ENCODE data around the gene PDE5A.
A peak's percentile ranks its signal among the peaks of the same experiment; 100 is the strongest.

PDE5A gene

GRCh38 chr4:119628281-119629141 lies at the start of gene PDE5A (continued):
- peak; percentile 62; the same call in 1 of the 2 replicates for TF ChIP-seq HIC1 (tag by site-specific recombination; IDR thresholded peaks at IDR 0.05)
- no peak for TF ChIP-seq ZNF560 (tag by site-specific recombination; IDR thresholded peaks at IDR 0.05; ENCODE audit: borderline replicate concordance)
- TF ChIP-seq, protein P1, sequence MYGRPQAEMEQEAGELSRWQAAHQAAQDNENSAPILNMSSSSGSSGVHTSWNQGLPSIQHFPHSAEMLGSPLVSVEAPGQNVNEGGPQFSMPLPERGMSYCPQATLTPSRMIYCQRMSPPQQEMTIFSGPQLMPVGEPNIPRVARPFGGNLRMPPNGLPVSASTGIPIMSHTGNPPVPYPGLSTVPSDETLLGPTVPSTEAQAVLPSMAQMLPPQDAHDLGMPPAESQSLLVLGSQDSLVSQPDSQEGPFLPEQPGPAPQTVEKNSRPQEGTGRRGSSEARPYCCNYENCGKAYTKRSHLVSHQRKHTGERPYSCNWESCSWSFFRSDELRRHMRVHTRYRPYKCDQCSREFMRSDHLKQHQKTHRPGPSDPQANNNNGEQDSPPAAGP (tag by site-specific recombination; IDR thresholded peaks at IDR 0.05), result no peak
- no peak for TF ChIP-seq ZNF747 (tag by site-specific recombination; IDR thresholded peaks at IDR 0.05)
- TF ChIP-seq ZBTB48 (tag by site-specific recombination; IDR thresholded peaks at IDR 0.05), result no peak
- no peak for TF ChIP-seq PRDM2 (tag by site-specific recombination; IDR thresholded peaks at IDR 0.05; ENCODE audit: borderline replicate concordance)
- TF ChIP-seq SP3 (tag by site-specific recombination; IDR thresholded peaks at IDR 0.05), result peak; percentile 48; the same call in 1 of the 2 replicates
- TF ChIP-seq ZNF266 (tag by site-specific recombination; IDR thresholded peaks at IDR 0.05; ENCODE audit: low read depth), result no peak
- no peak for TF ChIP-seq ZNF558 (tag by site-specific recombination; IDR thresholded peaks at IDR 0.05)
- TF ChIP-seq ZNF548 (tag by site-specific recombination; IDR thresholded peaks at IDR 0.05), result no peak
- TF ChIP-seq ZNF311 (tag by site-specific recombination; IDR thresholded peaks at IDR 0.05; ENCODE audit: borderline replicate concordance), result no peak
- TF ChIP-seq ZNF48 (tag by site-specific recombination; IDR thresholded peaks at IDR 0.05), result no peak
- no peak for TF ChIP-seq ZNF23 (tag by site-specific recombination; IDR thresholded peaks at IDR 0.05; ENCODE audit: borderline replicate concordance)
- no peak for TF ChIP-seq GLI4 (tag by site-specific recombination; IDR thresholded peaks at IDR 0.05)
- TF ChIP-seq ZNF184 (tag by site-specific recombination; IDR thresholded peaks at IDR 0.05), result no peak
- no peak for TF ChIP-seq ZNF704 (tag by site-specific recombination; IDR thresholded peaks at IDR 0.05)
- TF ChIP-seq ZBTB21 (tag by site-specific recombination; IDR thresholded peaks at IDR 0.05), result no peak
- TF ChIP-seq SP2 (tag by site-specific recombination; IDR thresholded peaks at IDR 0.05), result peak; percentile 71
- TF ChIP-seq, protein P2, sequence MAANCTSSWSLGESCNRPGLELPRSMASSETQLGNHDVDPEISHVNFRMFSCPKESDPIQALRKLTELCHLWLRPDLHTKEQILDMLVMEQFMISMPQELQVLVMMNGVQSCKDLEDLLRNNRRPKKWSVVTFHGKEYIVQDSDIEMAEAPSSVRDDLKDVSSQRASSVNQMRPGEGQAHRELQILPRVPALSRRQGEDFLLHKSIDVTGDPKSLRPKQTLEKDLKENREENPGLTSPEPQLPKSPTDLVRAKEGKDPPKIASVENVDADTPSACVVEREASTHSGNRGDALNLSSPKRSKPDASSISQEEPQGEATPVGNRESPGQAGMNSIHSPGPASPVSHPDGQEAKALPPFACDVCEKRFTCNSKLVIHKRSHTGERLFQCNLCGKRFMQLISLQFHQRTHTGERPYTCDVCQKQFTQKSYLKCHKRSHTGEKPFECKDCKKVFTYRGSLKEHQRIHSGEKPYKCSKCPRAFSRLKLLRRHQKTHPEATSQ (tag by site-specific recombination; IDR thresholded peaks at IDR 0.05), result no peak
- TF ChIP-seq ZNF398 (tag by site-specific recombination; IDR thresholded peaks at IDR 0.05), result no peak
- no peak for TF ChIP-seq REST (tag by site-specific recombination; IDR thresholded peaks at IDR 0.05)

Data from HEK293 (cell line).